ENCODE data around the gene CDC42BPA. TPM values are rescaled to one million over a fixed set of nuclear protein-coding genes. Genes with fewer than 3 reads are reported as not detected.

Gene CDC42BPA
- 8.4 to 11.7 TPM (median 9.7 TPM) in 5 replicates for total RNA-seq (2022; extraction: Qiagen RNA extraction)

GRCh38 chr1:227318016-227318852 lies at the start of gene CDC42BPA:
Gene CDC42BPA (minus strand): TSS chr1:227318492. CDS start chr1:227317182, 1,310 bp downstream.

GRCh38 chr1:226940029-226940805 lies 378.1 kb downstream of the CDC42BPA start, which contains the start of gene COQ8A:
Gene COQ8A (plus strand): TSS chr1:226940294. CDS start chr1:226961386, 21,092 bp downstream.

Other genes with a start within 250 kb of the CDC42BPA start
- 0.83 to 2.0 TPM (median 1.4 TPM) in 5 replicates for gene ZNF678, start 245.1 kb upstream of the CDC42BPA start, total RNA-seq (2022; extraction: Qiagen RNA extraction)